GM21529 (cell line): ENCODE measurements around the gene NUS1.
"Not testable (repeated sequence)": the region's sequence is repeated elsewhere in the genome, so short reads cannot be mapped to it uniquely, and the experiment has no call there.

Experiments
- ATAC-seq: cut with Tn5 transposase; IDR thresholded peaks from one replicate; pipeline ENCODE4 v1.9.1; 2021; ENCODE audit not compliant: unreplicated experiment

NUS1 gene

GRCh38 chr6:117706936-117707509 lies 31.8 kb downstream of the NUS1 start:
- ATAC-seq: not testable (repeated sequence)

- no peak for ATAC-seq
Measured at GRCh38 chr6:117711369-117711768, 36.1 kb downstream of the NUS1 start.

GRCh38 chr6:117718895-117719294 lies 43.6 kb downstream of the NUS1 start:
- ATAC-seq: no peak

- ATAC-seq: not testable (repeated sequence)
Measured at GRCh38 chr6:117721520-117721919, 46.3 kb downstream of the NUS1 start.

- ATAC-seq: no peak
Measured at GRCh38 chr6:117728626-117729025, 53.4 kb downstream of the NUS1 start.

GRCh38 chr6:117729613-117730012 lies 54.3 kb downstream of the NUS1 start:
- no peak for ATAC-seq

GRCh38 chr6:117733341-117733740 lies 58.1 kb downstream of the NUS1 start:
- ATAC-seq: no peak

- ATAC-seq: no peak
Measured at GRCh38 chr6:117739869-117740268, 64.6 kb downstream of the NUS1 start.

GRCh38 chr6:117740605-117741004 lies 65.3 kb downstream of the NUS1 start:
- ATAC-seq: no peak

- not testable (repeated sequence) for ATAC-seq
Measured at GRCh38 chr6:117750675-117751074, 75.4 kb downstream of the NUS1 start.
